Stimulated activated CD4-positive, alpha-beta T cell treated with anti-CD3 and anti-CD28 coated beads, TNF-alpha, amount 100 ng/mL, for 4 hours (primary cell): ENCODE data around the gene C1orf210.

ENCODE experiments used
- DNase-seq, 3 experiments: peaks; one replicate each; pipeline ENCODE4 v3.0.0-alpha.2; 2020; ENCODE audit warnings: low read depth in 3 of 3

C1orf210 gene

GRCh38 chr1:43250351-43250761 lies 35.0 kb downstream of the C1orf210 start:
- DNase-seq: no peak

GRCh38 chr1:43247256-43247921 lies 38.0 kb downstream of the C1orf210 start:
- DNase-seq: no peak

- DNase-seq: no peak
Observed at GRCh38 chr1:43246466-43247213, 38.7 kb downstream of the C1orf210 start.

GRCh38 chr1:43243299-43243698 lies 42.1 kb downstream of the C1orf210 start:
- no peak for DNase-seq

GRCh38 chr1:43241413-43241836 lies 44.0 kb downstream of the C1orf210 start:
- DNase-seq: no peak

DNA sequence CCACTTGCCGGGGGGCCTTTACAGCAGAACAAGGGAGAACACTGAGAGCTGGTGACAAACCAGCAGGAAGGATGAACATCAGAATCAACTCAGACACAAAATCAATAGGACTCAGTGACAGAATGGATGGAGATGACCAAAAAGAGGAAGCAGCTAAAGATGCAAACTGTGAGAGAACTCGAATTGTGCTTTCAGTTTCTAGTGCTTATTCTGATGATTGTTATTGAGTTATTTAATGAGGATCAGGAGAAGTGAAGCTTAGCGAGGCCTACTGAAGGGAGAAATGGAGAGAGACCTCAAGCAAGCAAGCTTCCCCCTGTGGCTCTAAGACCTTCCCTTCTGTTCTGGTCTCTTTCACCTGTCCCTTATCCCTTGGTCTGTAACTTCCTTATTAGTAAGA lies 45.9 kb downstream of the C1orf210 start:
- no peak for DNase-seq

- no peak for DNase-seq
Observed at GRCh38 chr1:43238991-43239469, 46.4 kb downstream of the C1orf210 start.

DNA sequence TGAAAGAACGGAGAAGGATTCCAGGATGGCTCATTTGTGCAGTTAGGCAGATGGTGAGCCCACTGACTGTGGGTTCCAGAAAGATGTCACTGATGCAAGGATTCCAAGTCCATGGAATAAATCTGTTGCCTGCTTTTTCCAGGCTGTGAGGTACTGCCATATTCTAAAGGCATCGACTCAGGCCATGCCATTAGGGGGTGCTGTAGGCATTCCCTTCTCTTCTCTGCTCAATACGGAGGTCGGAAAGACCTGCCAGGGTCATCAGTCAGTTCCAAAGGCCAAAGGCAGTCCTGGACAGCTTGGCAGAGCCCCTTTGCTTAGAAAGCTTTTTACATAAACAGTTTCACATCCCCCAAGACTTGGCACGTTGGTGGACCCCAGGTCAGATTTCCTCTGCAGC lies 47.3 kb downstream of the C1orf210 start:
- DNase-seq: no peak

- no peak for DNase-seq
Observed at GRCh38 chr1:43237121-43237520, 48.3 kb downstream of the C1orf210 start.

DNA sequence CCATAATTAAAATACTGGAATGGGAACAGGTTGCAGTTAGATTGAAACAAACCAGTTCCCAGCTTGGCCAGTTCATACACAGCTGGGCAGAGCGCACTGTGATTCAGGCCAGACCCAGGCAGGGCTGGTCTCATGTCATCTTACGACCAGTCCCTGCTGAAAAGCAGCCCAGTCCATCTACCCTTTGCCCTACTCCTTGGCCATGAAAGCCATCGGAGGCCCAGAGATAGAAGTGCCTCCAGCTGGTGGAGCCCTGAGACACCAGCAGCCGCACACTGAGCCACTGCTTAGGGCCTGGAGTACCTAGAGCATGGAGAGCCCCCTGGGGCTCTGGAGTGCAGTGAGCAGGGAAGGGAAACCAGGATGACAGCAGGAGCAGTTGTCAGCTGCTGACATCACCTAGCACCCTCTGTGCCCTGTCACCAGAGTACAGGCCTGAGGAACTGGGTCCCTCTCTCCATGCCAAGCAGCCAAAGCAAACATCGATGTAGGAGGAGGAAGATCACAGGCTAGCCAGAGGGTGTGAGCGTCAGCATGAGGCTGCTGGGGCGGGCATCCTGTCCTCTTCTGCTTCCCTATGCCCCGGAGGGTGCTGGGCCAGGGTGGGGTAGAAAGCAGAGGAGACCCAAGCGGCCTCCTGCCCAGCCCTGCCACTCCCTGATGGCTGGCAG lies 49.8 kb downstream of the C1orf210 start:
- DNase-seq: no peak

DNA sequence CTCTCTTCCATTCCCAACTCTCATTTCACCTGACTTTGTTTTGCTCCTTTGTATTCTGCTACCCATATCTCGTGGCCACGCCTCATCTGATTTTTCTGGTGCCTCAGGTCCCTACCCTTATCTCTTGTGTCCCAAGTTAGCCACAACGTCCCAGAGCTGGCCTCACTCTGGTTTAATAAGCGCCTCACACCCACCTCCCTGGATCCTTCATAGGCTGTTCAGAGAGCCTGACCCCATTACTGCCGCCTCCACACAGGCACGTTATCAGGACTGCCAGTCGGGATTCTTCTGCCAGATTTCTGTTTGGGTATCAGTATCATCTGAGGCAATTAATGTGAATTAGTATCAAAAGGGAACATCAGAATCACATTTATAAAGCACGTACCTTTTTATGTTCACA lies 50.3 kb downstream of the C1orf210 start:
- DNase-seq: no peak

GRCh38 chr1:43234267-43234666 lies 51.1 kb downstream of the C1orf210 start:
- DNase-seq: no peak

GRCh38 chr1:43233631-43234030 lies 51.8 kb downstream of the C1orf210 start:
- DNase-seq: no peak

GRCh38 chr1:43232482-43232881 lies 52.9 kb downstream of the C1orf210 start:
- no peak for DNase-seq

GRCh38 chr1:43232074-43232473 lies 53.3 kb downstream of the C1orf210 start:
- no peak for DNase-seq
